ENCODE results near the gene PAGE2B. TPM values are rescaled to one million over a fixed set of nuclear protein-coding genes. Genes with fewer than 3 reads are reported as not detected.
"Not testable (repeated sequence)": the region's sequence is repeated elsewhere in the genome, so short reads cannot be mapped to it uniquely, and the experiment has no call there.

Gene PAGE2B
- total RNA-seq, 4 donors from 2014 or later: not detected

- TF ChIP-seq POLR2A (IDR thresholded peaks at IDR 0.05) (no peak), CTCF (IDR thresholded peaks at IDR 0.05) (no peak), EP300 (IDR thresholded peaks at IDR 0.05) (no peak)
- Histone ChIP-seq H3K27ac (no peak overlapping the region), H3K36me3 (no peaks in the 10 kb centered on the region), H3K27me3 (no peaks in the 10 kb centered on the region), H3K4me3 (no peak overlapping the region), H3K4me1 (no peaks in the 10 kb centered on the region), H3K9me3 (no peaks in the 10 kb centered on the region)
- WGBS, 2 donors: 73 to 96% methylated on average over 2 of the region's 2 CpGs
- DNase-seq (ENCODE audit: low spot score in 2 of 2): no peak
Measured at GRCh38 chrX:55029291-55029690, 45.5 kb upstream of the PAGE2B start.

GRCh38 chrX:55030271-55031205, 44.3 kb upstream of the PAGE2B start, which contains the start of gene ALAS2:
Gene ALAS2 (minus strand): TSS chrX:55030977. CDS start chrX:55026000, 4,977 bp downstream.
- Histone ChIP-seq H3K4me3 (no peak within 1 kb of the TSS), H3K27me3 (no peaks in the 10 kb centered on the region), H3K9me3 (no peaks in the 10 kb centered on the region), H3K4me1 (no peaks in the 10 kb centered on the region), H3K27ac (no peak within 1 kb of the TSS), H3K36me3 (no peaks in the 10 kb centered on the region)
- 55 to 64% methylated on average over 6 to 7 of the region's 7 CpGs for WGBS, 2 donors
- no peak for TF ChIP-seq POLR2A (IDR thresholded peaks at IDR 0.05)
- TF ChIP-seq CTCF (IDR thresholded peaks at IDR 0.05): no peak
- TF ChIP-seq EP300 (IDR thresholded peaks at IDR 0.05): no peak
- no peak for DNase-seq (ENCODE audit: low spot score in 2 of 2)

GRCh38 chrX:55033429-55033828, 41.4 kb upstream of the PAGE2B start:
- Histone ChIP-seq H3K27me3 (no peaks in the 10 kb centered on the region), H3K4me1 (no peaks in the 10 kb centered on the region), H3K4me3 (no peak overlapping the region), H3K9me3 (no peaks in the 10 kb centered on the region), H3K36me3 (no peaks in the 10 kb centered on the region), H3K27ac (no peak overlapping the region)
- WGBS, 2 donors: 46 to 56% methylated on average over 2 of the region's 2 CpGs
- TF ChIP-seq EP300 (IDR thresholded peaks at IDR 0.05) (no peak), POLR2A (IDR thresholded peaks at IDR 0.05) (no peak), CTCF (IDR thresholded peaks at IDR 0.05) (no peak)
- no peak for DNase-seq (ENCODE audit: low spot score in 2 of 2)

GRCh38 chrX:55039471-55039870, 35.4 kb upstream of the PAGE2B start:
- H3K4me3 ChIP-seq: no peak overlapping the region
- no peak for DNase-seq (ENCODE audit: low spot score in 2 of 2)
- H3K27ac ChIP-seq: no peak overlapping the region
- WGBS, 2 donors: 66 to 69% methylated on average over 3 of the region's 3 CpGs
- no peaks in the 10 kb centered on the region for H3K36me3 ChIP-seq
- no peaks in the 10 kb centered on the region for H3K9me3 ChIP-seq
- no peak for TF ChIP-seq POLR2A (IDR thresholded peaks at IDR 0.05)
- TF ChIP-seq CTCF (IDR thresholded peaks at IDR 0.05): no peak
- no peak for TF ChIP-seq EP300 (IDR thresholded peaks at IDR 0.05)
- no peaks in the 10 kb centered on the region for H3K27me3 ChIP-seq
- no peaks in the 10 kb centered on the region for H3K4me1 ChIP-seq

GRCh38 chrX:55041514-55041913, 33.3 kb upstream of the PAGE2B start:
- H3K36me3 ChIP-seq: no peaks in the 10 kb centered on the region
- H3K27ac ChIP-seq: no peak overlapping the region
- WGBS, 2 donors: 95 to 96% methylated on average over 6 of the region's 6 CpGs
- no peaks in the 10 kb centered on the region for H3K27me3 ChIP-seq
- H3K4me3 ChIP-seq: no peak overlapping the region
- no peak for TF ChIP-seq CTCF (IDR thresholded peaks at IDR 0.05)
- no peak for TF ChIP-seq POLR2A (IDR thresholded peaks at IDR 0.05)
- TF ChIP-seq EP300 (IDR thresholded peaks at IDR 0.05): no peak
- no peaks in the 10 kb centered on the region for H3K9me3 ChIP-seq
- no peaks in the 10 kb centered on the region for H3K4me1 ChIP-seq
- DNase-seq (ENCODE audit: low spot score in 2 of 2): no peak

- not testable (repeated sequence) for H3K27me3 ChIP-seq; DNase-seq (ENCODE audit: low spot score in 2 of 2); H3K36me3 ChIP-seq; H3K4me3 ChIP-seq; H3K9me3 ChIP-seq; H3K27ac ChIP-seq; H3K4me1 ChIP-seq
- 72 to 97% methylated on average over 2 of the region's 2 CpGs for WGBS, 2 donors
Measured at GRCh38 chrX:55050599-55050998, 24.2 kb upstream of the PAGE2B start.

Measured in tibial nerve (tissue), 4 donors.